ENCODE measurements around the gene SERPINB2. TPM values are rescaled to one million over a fixed set of nuclear protein-coding genes. Genes with fewer than 3 reads are reported as not detected.

SERPINB2 gene
- total and polyA plus RNA-seq, 4 experiments from 2014 or later = 1.2 to 1.7 TPM; not detected in 2

GRCh38 chr18:63888470-63889190 is 1.1 kb downstream of the SERPINB2 start:
- Histone ChIP-seq H3K27ac (ENCODE audit: low read depth, low read length) (no peak overlapping the region), H3K4me3 (ENCODE audit: low read length in 2 of 2) (no peak overlapping the region), H3K27me3 (ENCODE audit: insufficient read depth, low read length) (no peaks in the 10 kb centered on the region), H3K36me3 (ENCODE audit: insufficient read depth, low read length) (no peaks in the 10 kb centered on the region), H3K4me1 (ENCODE audit: insufficient read depth, low read length) (no peaks in the 10 kb centered on the region), H3K9me3 (ENCODE audit: control insufficient read depth in 1 of 2, low read length in 2 of 2) (no peaks in the 10 kb centered on the region)
- Mint-ChIP-seq H3K9me3 (no peaks in the 10 kb centered on the region), H3K36me3 (no peaks in the 10 kb centered on the region), H3K27me3 (peaks cover 11 to 15% of the 10 kb centered on the region in 2 donors), H3K4me1 (no peaks in the 10 kb centered on the region), H3K27ac (no peak overlapping the region), H3K4me3 (no peak overlapping the region)
- POLR2A ChIA-PET (ENCODE audit: partially characterized antibody) = no interaction called here
- intact Hi-C loops (cut with micrococcal nuclease) = no loop called here
- no peak for DNase-seq
- CTCF ChIA-PET (ENCODE audit: partially characterized antibody) = no interaction called here

- Mint-ChIP-seq H3K4me1 (no peaks in the 10 kb centered on the region), H3K4me3 (no peak overlapping the region), H3K9me3 (no peaks in the 10 kb centered on the region), H3K27ac (no peak overlapping the region), H3K27me3 (peaks cover 10 to 18% of the 10 kb centered on the region in 2 donors), H3K36me3 (no peaks in the 10 kb centered on the region)
- no peak overlapping the region for H3K4me3 ChIP-seq (ENCODE audit: low read length in 2 of 2)
- H3K27ac ChIP-seq (ENCODE audit: low read depth, low read length) = no peak overlapping the region
- H3K27me3 ChIP-seq (ENCODE audit: insufficient read depth, low read length) = no peaks in the 10 kb centered on the region
- ChIA-PET POLR2A (ENCODE audit: partially characterized antibody) (no interaction called here), CTCF (ENCODE audit: partially characterized antibody) (no interaction called here)
- no peaks in the 10 kb centered on the region for H3K36me3 ChIP-seq (ENCODE audit: insufficient read depth, low read length)
- no peak for DNase-seq
- H3K9me3 ChIP-seq (ENCODE audit: control insufficient read depth in 1 of 2, low read length in 2 of 2) = no peaks in the 10 kb centered on the region
- no peaks in the 10 kb centered on the region for H3K4me1 ChIP-seq (ENCODE audit: insufficient read depth, low read length)
- intact Hi-C loops (cut with micrococcal nuclease) = no loop called here
Observed at GRCh38 chr18:63889626-63890025, 2.1 kb downstream of the SERPINB2 start.

GRCh38 chr18:63890237-63890949 is 2.9 kb downstream of the SERPINB2 start:
- Mint-ChIP-seq H3K27me3 (peaks cover 8 to 18% of the 10 kb centered on the region in 2 donors), H3K36me3 (no peaks in the 10 kb centered on the region), H3K9me3 (no peaks in the 10 kb centered on the region), H3K4me3 (no peak overlapping the region), H3K27ac (no peak overlapping the region), H3K4me1 (no peaks in the 10 kb centered on the region)
- no peak for DNase-seq
- no peaks in the 10 kb centered on the region for H3K4me1 ChIP-seq (ENCODE audit: insufficient read depth, low read length)
- no peak overlapping the region for H3K27ac ChIP-seq (ENCODE audit: low read depth, low read length)
- no peaks in the 10 kb centered on the region for H3K36me3 ChIP-seq (ENCODE audit: insufficient read depth, low read length)
- no peaks in the 10 kb centered on the region for H3K9me3 ChIP-seq (ENCODE audit: control insufficient read depth in 1 of 2, low read length in 2 of 2)
- H3K27me3 ChIP-seq (ENCODE audit: insufficient read depth, low read length) = no peaks in the 10 kb centered on the region
- POLR2A ChIA-PET (ENCODE audit: partially characterized antibody) = no interaction called here
- no peak overlapping the region for H3K4me3 ChIP-seq (ENCODE audit: low read length in 2 of 2)
- intact Hi-C loops (cut with micrococcal nuclease) = no loop called here
- CTCF ChIA-PET (ENCODE audit: partially characterized antibody) = interaction anchor here (0.7 kb wide), 1 partner anchor 104 kb away, joined by 3 read pairs; no protein-coding TSS in a partner anchor

GRCh38 chr18:63890950-63891304 is 3.4 kb downstream of the SERPINB2 start:
- H3K4me3 Mint-ChIP-seq = no peak overlapping the region
- no peak overlapping the region for H3K4me3 ChIP-seq (ENCODE audit: low read length in 2 of 2)
- no peaks in the 10 kb centered on the region for H3K36me3 ChIP-seq (ENCODE audit: insufficient read depth, low read length)
- no peak overlapping the region for H3K27ac ChIP-seq (ENCODE audit: low read depth, low read length)
- no peak for DNase-seq
- peaks cover 6 to 17% of the 10 kb centered on the region in 2 donors for H3K27me3 Mint-ChIP-seq
- ChIA-PET CTCF (ENCODE audit: partially characterized antibody) (interaction anchor here (0.7 kb wide), 1 partner anchor 104 kb away, joined by 3 read pairs; no protein-coding TSS in a partner anchor), POLR2A (ENCODE audit: partially characterized antibody) (no interaction called here)
- no peaks in the 10 kb centered on the region for H3K4me1 Mint-ChIP-seq
- H3K9me3 ChIP-seq (ENCODE audit: control insufficient read depth in 1 of 2, low read length in 2 of 2) = no peaks in the 10 kb centered on the region
- H3K9me3 Mint-ChIP-seq = no peaks in the 10 kb centered on the region
- H3K27me3 ChIP-seq (ENCODE audit: insufficient read depth, low read length) = no peaks in the 10 kb centered on the region
- no peaks in the 10 kb centered on the region for H3K4me1 ChIP-seq (ENCODE audit: insufficient read depth, low read length)
- no peaks in the 10 kb centered on the region for H3K36me3 Mint-ChIP-seq
- intact Hi-C loops (cut with micrococcal nuclease) = loop anchor here (1.0 kb wide), 1 partner anchor 88 kb away; no protein-coding TSS in a partner anchor
- no peak overlapping the region for H3K27ac Mint-ChIP-seq

- Histone ChIP-seq H3K4me1 (ENCODE audit: insufficient read depth, low read length) (no peaks in the 10 kb centered on the region), H3K27ac (ENCODE audit: low read depth, low read length) (no peak overlapping the region), H3K36me3 (ENCODE audit: insufficient read depth, low read length) (no peaks in the 10 kb centered on the region), H3K27me3 (ENCODE audit: insufficient read depth, low read length) (no peaks in the 10 kb centered on the region), H3K9me3 (ENCODE audit: control insufficient read depth in 1 of 2, low read length in 2 of 2) (no peaks in the 10 kb centered on the region), H3K4me3 (ENCODE audit: low read length in 2 of 2) (no peak overlapping the region)
- H3K4me1 Mint-ChIP-seq = no peaks in the 10 kb centered on the region
- H3K36me3 Mint-ChIP-seq = no peaks in the 10 kb centered on the region
- peaks cover 4 to 11% of the 10 kb centered on the region in 2 donors for H3K27me3 Mint-ChIP-seq
- intact Hi-C loops (cut with micrococcal nuclease) = no loop called here
- DNase-seq = no peak
- CTCF ChIA-PET (ENCODE audit: partially characterized antibody) = no interaction called here
- H3K9me3 Mint-ChIP-seq = no peaks in the 10 kb centered on the region
- no peak overlapping the region for H3K27ac Mint-ChIP-seq
- POLR2A ChIA-PET (ENCODE audit: partially characterized antibody) = no interaction called here
- H3K4me3 Mint-ChIP-seq = no peak overlapping the region
Observed at GRCh38 chr18:63892566-63892965, 5.1 kb downstream of the SERPINB2 start.

GRCh38 chr18:63894106-63894772 is 6.7 kb downstream of the SERPINB2 start:
- CTCF ChIA-PET (ENCODE audit: partially characterized antibody) = no interaction called here

GRCh38 chr18:63895190-63895589 is 7.7 kb downstream of the SERPINB2 start:
- CTCF ChIA-PET (ENCODE audit: partially characterized antibody) = no interaction called here
- no peak overlapping the region for H3K27ac Mint-ChIP-seq
- no peaks in the 10 kb centered on the region for H3K9me3 ChIP-seq (ENCODE audit: control insufficient read depth in 1 of 2, low read length in 2 of 2)
- no peaks in the 10 kb centered on the region for H3K27me3 ChIP-seq (ENCODE audit: insufficient read depth, low read length)
- H3K4me3 ChIP-seq (ENCODE audit: low read length in 2 of 2) = no peak overlapping the region
- DNase-seq = no peak
- H3K27me3 Mint-ChIP-seq = peaks cover 2 to 8% of the 10 kb centered on the region in 2 donors
- H3K4me3 Mint-ChIP-seq = no peak overlapping the region
- H3K27ac ChIP-seq (ENCODE audit: low read depth, low read length) = no peak overlapping the region
- H3K9me3 Mint-ChIP-seq = no peaks in the 10 kb centered on the region
- POLR2A ChIA-PET (ENCODE audit: partially characterized antibody) = no interaction called here
- H3K36me3 Mint-ChIP-seq = no peaks in the 10 kb centered on the region
- no peaks in the 10 kb centered on the region for H3K4me1 Mint-ChIP-seq
- no peaks in the 10 kb centered on the region for H3K36me3 ChIP-seq (ENCODE audit: insufficient read depth, low read length)
- H3K4me1 ChIP-seq (ENCODE audit: insufficient read depth, low read length) = no peaks in the 10 kb centered on the region
- intact Hi-C loops (cut with micrococcal nuclease) = no loop called here

More at GRCh38 chr18:63894106-63894772, 6.7 kb downstream of the SERPINB2 start:
- intact Hi-C loops (cut with micrococcal nuclease) = no loop called here
- DNase-seq = no peak
- Mint-ChIP-seq H3K9me3 (no peaks in the 10 kb centered on the region), H3K4me1 (no peaks in the 10 kb centered on the region), H3K4me3 (no peak overlapping the region), H3K27me3 (peaks cover 4 to 10% of the 10 kb centered on the region in 2 donors), H3K36me3 (no peaks in the 10 kb centered on the region), H3K27ac (no peak overlapping the region)
- no peak overlapping the region for H3K4me3 ChIP-seq (ENCODE audit: low read length in 2 of 2)
- H3K36me3 ChIP-seq (ENCODE audit: insufficient read depth, low read length) = no peaks in the 10 kb centered on the region
- no peaks in the 10 kb centered on the region for H3K4me1 ChIP-seq (ENCODE audit: insufficient read depth, low read length)
- H3K27ac ChIP-seq (ENCODE audit: low read depth, low read length) = no peak overlapping the region
- H3K27me3 ChIP-seq (ENCODE audit: insufficient read depth, low read length) = no peaks in the 10 kb centered on the region
- no peaks in the 10 kb centered on the region for H3K9me3 ChIP-seq (ENCODE audit: control insufficient read depth in 1 of 2, low read length in 2 of 2)
- POLR2A ChIA-PET (ENCODE audit: partially characterized antibody) = no interaction called here
